LHCN-M2 (cell line): ENCODE results near the gene TSPAN14. TPM values are rescaled to one million over a fixed set of nuclear protein-coding genes. Genes with fewer than 3 reads are reported as not detected.
A peak's percentile ranks its signal among the peaks of the same experiment; 100 is the strongest.

Source experiments
- DNase-seq: peaks from one replicate; pipeline ENCODE4 v3.0.0-alpha.2; 2012; ENCODE audit warnings: low read depth
- total RNA-seq: library from RNA; depleted of rRNA; stranded (reverse); fragments of >200 nt; gene quantifications from 2 replicates; pipeline ENCODE4 v1.2.3, GENCODE V29; 2014

The TSPAN14 gene
- total RNA-seq, 1 experiment from 2014 or later: 18.6 TPM

DNA sequence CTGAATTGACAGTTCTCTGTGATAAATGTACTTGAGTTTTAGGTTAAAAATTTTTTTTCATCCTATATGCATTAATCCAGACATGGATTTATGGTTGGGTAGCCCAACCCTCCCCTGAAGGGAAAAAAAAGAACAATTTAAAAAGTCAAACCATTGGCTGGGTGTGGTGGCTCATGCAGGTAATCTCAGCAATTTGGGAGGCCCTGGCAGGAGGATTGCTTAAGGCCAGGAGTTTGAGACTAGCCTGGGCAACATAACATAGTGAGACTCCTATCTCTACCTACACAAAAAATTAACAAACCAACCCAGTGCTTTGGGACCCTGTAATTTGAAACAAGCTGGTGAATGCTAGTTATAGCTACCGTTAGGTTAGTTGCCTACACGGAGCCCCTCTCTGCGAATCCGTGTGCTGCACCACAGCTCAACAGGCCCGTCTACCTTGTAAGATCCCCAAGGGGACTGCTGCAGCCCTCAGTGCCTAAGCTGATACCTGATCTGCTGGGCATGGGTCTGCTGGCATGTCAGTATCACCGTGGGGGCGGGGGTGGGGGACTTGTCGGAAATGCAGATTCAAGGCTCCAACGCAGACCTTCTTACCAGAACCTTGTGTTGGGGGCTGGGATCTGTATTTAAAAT, 32.8 kb downstream of the TSPAN14 start:
- no peak for DNase-seq

GRCh38 chr10:80487421-80487785, 33.3 kb downstream of the TSPAN14 start:
- DNase-seq: no peak

DNA sequence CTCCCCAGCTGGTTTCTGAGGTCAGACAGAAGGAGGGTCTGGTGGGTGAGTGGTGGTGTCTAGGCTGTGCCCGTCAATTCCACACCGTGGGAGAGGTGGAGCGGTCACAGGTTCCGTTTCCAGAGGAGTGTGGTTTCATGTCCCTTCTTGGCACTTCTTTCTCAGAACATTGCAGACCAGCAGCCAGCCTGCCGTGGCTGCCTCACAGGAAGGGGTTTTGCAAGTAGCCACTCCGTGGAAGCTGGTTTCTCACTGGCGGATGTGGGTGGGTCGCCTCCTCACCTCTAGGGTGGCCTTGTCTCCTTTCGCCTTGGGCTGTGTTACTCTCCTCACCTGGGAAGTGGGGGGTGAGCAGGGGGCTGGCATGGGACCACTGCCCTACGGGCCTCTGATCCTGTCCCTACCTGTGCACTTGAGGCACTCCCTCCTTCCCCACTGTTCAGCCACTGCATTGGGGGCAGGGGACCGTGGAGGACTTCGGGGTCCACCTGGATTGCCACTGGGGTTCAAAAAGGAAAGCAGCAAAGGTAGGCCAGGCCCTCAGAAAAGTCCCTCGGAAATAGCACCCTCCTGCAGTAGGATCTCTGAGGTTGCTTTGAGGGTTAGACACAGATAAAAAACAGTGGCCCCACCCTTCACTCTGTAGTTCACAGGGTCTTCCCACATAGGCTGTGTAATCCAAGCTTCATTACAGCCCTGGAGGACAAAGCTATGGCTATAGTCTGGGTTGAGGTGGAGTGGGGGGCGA, 33.9 kb downstream of the TSPAN14 start:
- no peak for DNase-seq

DNA sequence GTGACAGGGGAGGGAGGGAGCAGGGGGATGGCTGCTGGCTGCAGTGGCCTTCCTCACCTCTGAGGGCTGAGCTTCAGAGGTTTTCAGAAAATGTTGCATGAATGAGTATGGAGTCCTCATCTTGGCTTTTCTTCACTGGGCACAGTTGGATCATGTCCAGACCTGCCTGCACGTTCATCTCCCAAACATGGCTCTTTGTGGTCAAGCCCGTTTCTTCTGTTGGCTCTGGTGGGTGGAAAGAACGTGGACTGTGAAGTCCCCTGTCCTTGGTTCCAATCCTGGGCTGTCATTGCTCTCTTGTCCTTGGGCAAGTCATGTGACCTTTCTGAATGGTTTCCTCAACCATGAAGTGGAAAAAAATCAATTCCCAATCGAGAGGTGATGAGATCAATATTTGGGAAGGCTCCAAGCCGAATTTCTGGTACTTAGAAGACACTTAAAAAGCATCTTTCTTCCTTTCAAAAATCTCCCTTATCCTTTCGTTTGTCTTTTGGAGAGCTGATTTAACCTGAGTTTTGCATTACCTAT, 34.5 kb downstream of the TSPAN14 start:
- DNase-seq: no peak

DNA sequence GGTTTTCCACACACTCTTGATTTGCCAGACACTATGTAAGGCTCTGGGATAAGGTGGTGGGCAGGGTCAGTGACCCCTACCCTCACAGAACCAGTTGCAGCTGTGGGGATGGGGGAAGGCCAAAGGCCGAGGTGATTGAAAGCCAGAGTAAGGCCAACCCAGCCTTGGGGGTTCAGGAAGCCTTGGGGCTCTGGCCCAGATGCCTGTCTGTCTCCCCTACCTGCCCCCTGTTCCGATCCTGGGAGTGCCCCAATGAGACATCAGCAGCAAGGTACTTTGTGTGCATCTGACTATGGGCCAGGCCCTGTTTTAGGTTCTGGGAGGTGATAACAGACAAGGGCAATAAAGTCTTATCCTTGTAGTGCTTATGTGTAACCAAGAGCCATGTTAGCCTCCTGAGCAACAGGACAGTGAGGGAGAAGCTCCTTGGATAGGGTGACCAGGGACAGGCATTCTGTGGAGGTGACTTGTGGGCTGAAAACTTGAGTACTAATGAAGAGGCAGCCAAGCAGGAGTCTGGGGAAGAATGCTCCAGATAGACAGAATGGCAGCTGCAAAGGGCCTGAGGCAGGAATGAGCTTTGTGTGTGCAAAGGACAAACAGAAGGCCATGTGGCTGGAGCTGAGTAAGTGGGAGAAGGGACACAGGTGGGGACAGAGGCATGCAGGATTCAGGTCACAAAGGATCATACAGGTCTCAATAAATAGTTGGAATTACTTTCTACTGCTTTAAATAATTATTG, 35.4 kb downstream of the TSPAN14 start:
- no peak for DNase-seq

GRCh38 chr10:80491251-80492102, 37.4 kb downstream of the TSPAN14 start:
- DNase-seq: no peak

DNA sequence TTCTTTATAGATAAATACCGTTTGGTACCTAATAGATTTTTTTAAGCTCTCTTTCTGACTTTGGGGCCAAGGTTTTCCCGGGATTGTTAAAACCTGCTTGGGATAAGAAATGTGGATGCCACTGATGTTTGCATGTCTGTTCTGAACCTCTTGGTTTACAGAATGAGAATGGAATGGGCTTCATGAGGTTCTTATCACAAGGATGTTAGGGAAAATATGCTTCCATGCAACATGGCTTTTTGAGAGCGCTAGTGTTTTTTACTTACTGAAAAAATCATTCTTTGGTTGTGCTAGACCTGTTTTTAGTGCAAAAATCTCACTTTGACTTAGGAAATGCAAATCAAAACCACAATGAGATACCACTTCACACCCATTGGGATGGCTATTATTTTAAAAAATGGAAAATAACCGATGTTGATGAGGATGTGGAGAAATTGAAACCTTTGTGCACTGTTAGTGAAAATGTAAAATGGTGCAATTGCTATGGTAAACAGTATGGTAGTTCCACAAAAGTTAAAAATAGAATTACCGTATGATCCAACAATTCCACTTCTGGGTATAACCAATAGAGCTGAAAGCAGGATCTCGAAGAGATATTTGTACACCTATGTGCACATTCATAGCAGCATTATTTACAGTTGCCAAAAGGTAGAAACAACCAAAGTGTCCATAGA, 38.9 kb downstream of the TSPAN14 start:
- no peak for DNase-seq

DNA sequence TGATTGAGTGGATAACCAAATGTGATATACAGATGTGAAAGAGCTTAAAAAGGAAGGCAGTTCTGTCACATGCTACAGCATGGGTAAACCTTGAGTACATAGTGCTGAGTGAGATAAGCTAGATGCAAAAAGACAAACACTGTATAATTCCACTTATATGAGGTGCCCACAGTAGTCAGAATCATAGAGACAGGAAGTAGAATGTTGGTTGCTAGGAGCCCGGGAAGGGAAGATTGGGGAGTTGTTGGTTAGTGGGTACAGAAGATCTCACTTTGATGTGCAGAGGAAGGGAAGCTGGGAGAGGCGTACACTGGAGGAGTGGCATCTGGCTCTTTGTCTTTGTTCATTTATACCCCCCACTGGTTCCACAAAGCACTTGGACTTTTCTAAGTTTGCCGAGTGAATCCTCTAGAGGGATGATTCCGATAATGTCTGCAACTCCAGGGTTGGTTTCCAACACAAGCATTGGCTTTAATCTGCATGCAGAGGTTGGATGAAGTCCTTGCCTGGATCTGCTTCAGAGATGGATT, 39.5 kb downstream of the TSPAN14 start:
- peak; percentile 94 for DNase-seq

- no peak for DNase-seq
Observed at GRCh38 chr10:80496555-80497172, 42.6 kb downstream of the TSPAN14 start.

DNA sequence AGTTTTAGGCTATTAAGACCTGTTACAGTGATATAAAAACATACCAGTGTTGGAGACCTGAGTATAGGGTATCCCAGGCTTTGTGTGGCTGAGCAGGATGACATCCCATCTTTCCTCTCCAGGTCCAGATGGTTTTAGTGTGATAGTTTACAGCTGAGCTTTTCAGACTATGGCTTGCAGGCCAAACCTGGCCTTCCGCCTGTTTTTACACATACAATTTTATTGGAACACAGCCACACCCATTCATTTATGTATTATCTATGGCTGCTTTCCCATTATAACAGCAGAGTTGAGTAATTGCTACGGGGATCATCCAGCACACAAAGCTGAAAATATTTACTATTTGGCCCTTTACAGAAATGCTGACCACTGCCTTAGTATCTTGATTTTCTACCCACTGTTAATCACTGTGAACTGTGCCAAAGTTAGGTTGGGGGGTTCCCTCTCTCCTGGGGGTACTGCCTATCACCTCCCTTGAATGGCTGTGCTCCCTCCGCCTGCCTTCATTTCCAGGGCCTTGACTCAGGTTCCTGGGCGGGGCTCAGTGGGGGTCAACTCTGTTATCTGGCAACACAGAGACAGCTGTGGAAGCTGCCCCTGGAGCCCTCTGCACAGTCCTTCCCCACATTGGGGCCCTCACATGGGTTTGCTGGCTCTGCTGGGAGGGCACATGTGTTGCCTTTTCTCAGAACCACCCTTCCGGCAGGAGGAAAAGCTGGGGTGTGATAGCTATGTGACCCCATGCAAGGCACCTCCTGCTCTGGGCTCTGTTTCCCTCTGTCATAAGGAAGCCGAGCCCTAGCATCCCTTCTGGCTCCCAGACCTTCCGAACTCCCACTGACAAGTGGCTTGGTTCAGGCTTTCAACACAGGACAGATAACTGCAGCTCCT, 43.3 kb downstream of the TSPAN14 start:
- DNase-seq: no peak

DNA sequence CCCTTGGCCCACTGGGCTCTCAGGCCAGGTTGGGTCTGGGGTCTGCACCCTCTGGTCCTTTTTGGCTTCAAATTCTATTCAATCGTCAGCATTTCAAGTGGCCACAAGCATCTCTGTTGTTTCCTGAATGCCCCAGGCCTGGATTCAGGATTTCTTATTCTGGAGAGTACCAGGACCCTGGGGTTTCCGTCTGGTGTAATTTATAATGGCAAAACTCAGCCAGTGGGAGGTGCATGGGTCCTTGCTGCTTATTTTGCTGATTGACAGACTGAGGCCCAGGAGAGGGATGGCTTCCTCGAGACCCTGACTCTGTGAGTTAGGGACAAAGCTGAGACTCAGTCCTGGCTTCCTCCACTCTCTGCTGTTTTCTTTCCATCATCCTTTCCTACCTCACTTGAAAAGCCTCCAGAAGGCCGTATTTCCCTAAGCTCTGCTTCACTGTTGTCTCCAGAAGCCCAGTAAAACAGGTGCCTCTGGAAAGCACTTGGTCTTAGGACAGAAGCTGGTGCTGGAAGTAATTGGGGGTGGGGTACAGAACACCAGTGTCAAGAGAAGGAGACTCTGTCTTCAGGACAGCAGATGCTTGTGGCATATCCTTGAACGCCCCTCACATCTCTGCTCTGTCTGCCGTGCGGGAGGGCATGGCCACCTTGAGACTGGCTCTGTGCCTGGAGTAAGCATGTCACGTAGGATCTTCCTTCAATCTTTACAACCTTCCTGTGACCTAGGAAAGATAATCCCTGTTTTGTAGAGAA, 44.1 kb downstream of the TSPAN14 start:
- DNase-seq: no peak

GRCh38 chr10:80498833-80499741, 45.0 kb downstream of the TSPAN14 start:
- peak; percentile 94 for DNase-seq

DNA sequence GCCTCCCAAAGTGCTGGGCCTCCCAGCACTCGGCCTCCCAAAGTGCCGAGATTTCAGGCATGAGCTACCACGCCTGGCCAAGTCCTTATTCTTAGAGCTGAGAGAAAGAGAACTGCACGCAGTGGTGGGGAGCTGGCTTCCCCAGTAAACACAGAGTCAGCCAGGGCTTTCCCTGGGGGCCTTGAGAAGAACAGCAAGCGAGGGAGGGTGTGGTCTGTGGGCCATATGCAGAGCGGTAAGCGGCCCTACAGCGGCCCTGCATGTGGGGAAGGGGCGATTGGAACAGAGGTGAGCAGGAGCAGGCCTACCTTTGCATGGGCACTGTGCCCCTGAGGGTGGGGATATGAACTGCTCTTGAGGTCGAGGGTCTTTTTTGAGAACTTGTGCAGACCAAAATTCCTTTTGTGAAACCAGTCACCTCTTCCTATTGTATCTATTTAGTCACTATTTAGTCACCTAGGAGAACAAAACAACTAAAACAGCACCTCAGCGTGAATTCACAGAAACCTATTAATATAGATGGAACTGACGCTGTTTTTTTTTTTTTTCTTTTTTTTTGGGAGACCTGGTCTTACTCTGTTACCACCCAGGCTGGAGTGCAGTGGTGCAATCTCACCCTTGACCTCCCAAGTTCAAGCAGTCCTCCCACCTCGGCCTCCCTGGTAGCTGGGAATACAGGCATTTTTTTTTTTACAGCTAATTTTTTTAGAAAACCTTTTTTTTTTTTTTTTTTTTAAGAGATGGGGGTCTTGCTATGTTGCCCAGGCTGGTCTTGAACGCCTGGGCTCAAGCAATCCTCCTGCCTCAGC, 46.7 kb downstream of the TSPAN14 start:
- no peak for DNase-seq

GRCh38 chr10:80501381-80501912, 47.3 kb downstream of the TSPAN14 start:
- DNase-seq: no peak

GRCh38 chr10:80501913-80502521, 47.9 kb downstream of the TSPAN14 start:
- no peak for DNase-seq
